ENCODE measurements around the gene MAP3K13. TPM values are rescaled to one million over a fixed set of nuclear protein-coding genes. Genes with fewer than 3 reads are reported as not detected.

MAP3K13 gene
- total RNA-seq, 1 donor from 2014 or later, result 14.5 TPM

- Histone ChIP-seq H3K36me3 (ENCODE audit: control insufficient read depth, insufficient read depth, low read length) (no peaks in the 10 kb centered on the region), H3K27me3 (ENCODE audit: control insufficient read depth, insufficient read depth, low read length) (no peaks in the 10 kb centered on the region), H3K4me3 (ENCODE audit: low read depth, low read length) (no peak overlapping the region)
- TF ChIP-seq, protein P1, sequence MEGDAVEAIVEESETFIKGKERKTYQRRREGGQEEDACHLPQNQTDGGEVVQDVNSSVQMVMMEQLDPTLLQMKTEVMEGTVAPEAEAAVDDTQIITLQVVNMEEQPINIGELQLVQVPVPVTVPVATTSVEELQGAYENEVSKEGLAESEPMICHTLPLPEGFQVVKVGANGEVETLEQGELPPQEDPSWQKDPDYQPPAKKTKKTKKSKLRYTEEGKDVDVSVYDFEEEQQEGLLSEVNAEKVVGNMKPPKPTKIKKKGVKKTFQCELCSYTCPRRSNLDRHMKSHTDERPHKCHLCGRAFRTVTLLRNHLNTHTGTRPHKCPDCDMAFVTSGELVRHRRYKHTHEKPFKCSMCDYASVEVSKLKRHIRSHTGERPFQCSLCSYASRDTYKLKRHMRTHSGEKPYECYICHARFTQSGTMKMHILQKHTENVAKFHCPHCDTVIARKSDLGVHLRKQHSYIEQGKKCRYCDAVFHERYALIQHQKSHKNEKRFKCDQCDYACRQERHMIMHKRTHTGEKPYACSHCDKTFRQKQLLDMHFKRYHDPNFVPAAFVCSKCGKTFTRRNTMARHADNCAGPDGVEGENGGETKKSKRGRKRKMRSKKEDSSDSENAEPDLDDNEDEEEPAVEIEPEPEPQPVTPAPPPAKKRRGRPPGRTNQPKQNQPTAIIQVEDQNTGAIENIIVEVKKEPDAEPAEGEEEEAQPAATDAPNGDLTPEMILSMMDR (IDR thresholded peaks at IDR 0.05; ENCODE audit: insufficient read depth, low read length, severe bottlenecking), result no peak
- DNase-seq (ENCODE audit: low read depth), result no peak
- no peak for FAIRE-seq
Measured at GRCh38 chr3:185403002-185403401, 40.1 kb downstream of the MAP3K13 start.

DNA sequence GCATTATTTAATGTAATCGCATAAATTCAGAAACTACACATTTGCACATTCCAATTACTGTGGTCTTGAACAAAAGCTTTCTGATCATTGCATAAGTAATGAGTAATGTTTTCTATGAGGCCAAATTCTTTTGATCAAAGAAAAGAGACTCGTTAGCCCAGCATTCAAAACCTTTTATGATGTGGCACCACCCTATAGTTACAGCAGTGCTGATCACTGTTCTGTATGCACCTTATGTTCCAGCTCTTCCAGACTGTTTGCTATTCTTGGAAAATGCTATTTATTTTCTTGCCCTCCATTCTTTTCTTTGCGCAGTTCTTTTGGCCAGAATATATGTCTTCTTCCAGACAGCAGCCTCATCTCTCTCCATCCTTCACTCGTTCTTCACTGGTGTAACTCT, 42.3 kb downstream of the MAP3K13 start:
- no peaks in the 10 kb centered on the region for H3K36me3 ChIP-seq (ENCODE audit: control insufficient read depth, insufficient read depth, low read length)
- FAIRE-seq, result no peak

DNA sequence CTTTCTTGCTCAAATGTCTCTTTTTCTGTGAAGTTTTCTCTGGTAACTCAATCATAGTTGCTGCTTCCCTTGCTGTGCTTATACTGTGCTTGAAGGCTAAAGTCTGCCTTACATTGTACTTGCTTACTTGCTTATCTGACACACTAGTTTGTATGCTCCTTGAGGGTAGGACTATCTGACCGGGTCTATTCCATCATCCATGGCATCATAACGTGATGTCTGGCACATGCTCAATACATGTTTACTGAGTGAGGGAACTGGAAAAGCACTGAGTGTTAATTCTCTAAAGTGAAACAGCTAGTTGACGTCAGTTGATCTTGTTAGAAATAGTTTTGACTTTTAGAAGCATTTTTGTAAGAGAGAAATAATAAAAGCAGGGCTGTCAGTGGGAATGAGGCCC, 42.7 kb downstream of the MAP3K13 start:
- no peak overlapping the region for H3K4me3 ChIP-seq (ENCODE audit: low read depth, low read length)
- TF ChIP-seq, protein P1 (IDR thresholded peaks at IDR 0.05; ENCODE audit: insufficient read depth, low read length, severe bottlenecking), result no peak
- H3K36me3 ChIP-seq (ENCODE audit: control insufficient read depth, insufficient read depth, low read length), result no peaks in the 10 kb centered on the region
- FAIRE-seq (no peak), DNase-seq (ENCODE audit: low read depth) (no peak)
- H3K27me3 ChIP-seq (ENCODE audit: control insufficient read depth, insufficient read depth, low read length), result no peaks in the 10 kb centered on the region

More for the DNA sequence above, 42.3 kb downstream of the MAP3K13 start:
- DNase-seq (ENCODE audit: low read depth), result peak; percentile 15
- Histone ChIP-seq H3K27me3 (ENCODE audit: control insufficient read depth, insufficient read depth, low read length) (no peaks in the 10 kb centered on the region), H3K4me3 (ENCODE audit: low read depth, low read length) (no peak overlapping the region)
- TF ChIP-seq, protein P1 (IDR thresholded peaks at IDR 0.05; ENCODE audit: insufficient read depth, low read length, severe bottlenecking), result no peak

GRCh38 chr3:185406121-185406620, 43.2 kb downstream of the MAP3K13 start:
- DNase-seq (ENCODE audit: low read depth) (no peak), FAIRE-seq (no peak)
- TF ChIP-seq, protein P1 (IDR thresholded peaks at IDR 0.05; ENCODE audit: insufficient read depth, low read length, severe bottlenecking), result no peak

GRCh38 chr3:185409957-185410356, 47.0 kb downstream of the MAP3K13 start:
- TF ChIP-seq, protein P1 (IDR thresholded peaks at IDR 0.05; ENCODE audit: insufficient read depth, low read length, severe bottlenecking), result no peak
- FAIRE-seq (no peak), DNase-seq (ENCODE audit: low read depth) (no peak)
- Histone ChIP-seq H3K36me3 (ENCODE audit: control insufficient read depth, insufficient read depth, low read length) (no peaks in the 10 kb centered on the region), H3K27me3 (ENCODE audit: control insufficient read depth, insufficient read depth, low read length) (no peaks in the 10 kb centered on the region), H3K4me3 (ENCODE audit: low read depth, low read length) (no peak overlapping the region)

More at GRCh38 chr3:185406121-185406620, 43.2 kb downstream of the MAP3K13 start:
- Histone ChIP-seq H3K4me3 (ENCODE audit: low read depth, low read length) (no peak overlapping the region), H3K27me3 (ENCODE audit: control insufficient read depth, insufficient read depth, low read length) (no peaks in the 10 kb centered on the region), H3K36me3 (ENCODE audit: control insufficient read depth, insufficient read depth, low read length) (no peaks in the 10 kb centered on the region)

GRCh38 chr3:185411133-185411532, 48.2 kb downstream of the MAP3K13 start:
- FAIRE-seq, result no peak

More at GRCh38 chr3:185411133-185411532, 48.2 kb downstream of the MAP3K13 start:
- Histone ChIP-seq H3K36me3 (ENCODE audit: control insufficient read depth, insufficient read depth, low read length) (no peaks in the 10 kb centered on the region), H3K27me3 (ENCODE audit: control insufficient read depth, insufficient read depth, low read length) (no peaks in the 10 kb centered on the region), H3K4me3 (ENCODE audit: low read depth, low read length) (no peak overlapping the region)
- TF ChIP-seq, protein P1 (IDR thresholded peaks at IDR 0.05; ENCODE audit: insufficient read depth, low read length, severe bottlenecking), result no peak
- DNase-seq (ENCODE audit: low read depth), result peak; percentile 99

All from bronchial epithelial cell (primary cell).